B cell (primary cell): Measurements from ENCODE around the gene PXMP4. TPM values are rescaled to one million over a fixed set of nuclear protein-coding genes. Genes with fewer than 3 reads are reported as not detected.

ENCODE experiments used
- ATAC-seq: fragments of 200-7000 bp; cut with Tn5 transposase; one replicate; pipeline ENCODE4 v1.10.0; 2021; ENCODE audit warnings: low read depth, mild to moderate bottlenecking, moderate number of reproducible peaks, moderate library complexity
- CTCF ChIA-PET: fragments of 350-600 bp; sonication (Branson Sonifier 250); formaldehyde crosslinking; loops from one replicate; lab custom pipeline; 2021; ENCODE audit warnings: antibody characterized with exemption, inconsistent platforms; lab: Charles Lee
- POLR2A ChIA-PET: fragments of 350-600 bp; sonication (Branson Sonifier 250); formaldehyde crosslinking; loops from one replicate; lab custom pipeline; 2021; ENCODE audit warnings: antibody characterized with exemption; lab: Charles Lee
- DNase-seq: peaks from one replicate; pipeline ENCODE4 v3.0.0; 2013
- H2AFZ ChIP-seq: 2 replicates; pipeline ENCODE4 v1.6.1; 2012; ENCODE audit warnings: mild to moderate bottlenecking, low read depth, low read length; ENCODE audit not compliant: insufficient read depth, poor library complexity, severe bottlenecking
- H3K27ac ChIP-seq, 2 donors: 1 replicate in 1 of 2; 2 replicates in 1 of 2; pipeline ENCODE4 v1.5.1; 2012 to 2013; ENCODE audit warnings: low read length in 2 of 2, mild to moderate bottlenecking in 2 of 2, moderate library complexity in 1 of 2
- H3K27me3 ChIP-seq, 4 experiments: fragments of 200-600 bp in 1 of 4; sonication (generic) in 1 of 4; replicated peaks in 1 of 4; 1 replicate in 2 of 4; 2 replicates in 2 of 4; pipeline versions ENCODE4 v1.6.1 to v1.7.0; 2013 to 2016; ENCODE audit warnings: low read length in 3 of 4, mild to moderate bottlenecking in 2 of 4, mixed read lengths in 1 of 4, moderate library complexity in 1 of 4; ENCODE audit not compliant: insufficient read depth in 4 of 4, control insufficient read depth in 3 of 4; ENCODE audit errors: control extremely low read depth in 1 of 4
- H3K36me3 ChIP-seq, 2 experiments: replicated peaks in 1 of 2; 1 replicate in 1 of 2; 2 replicates in 1 of 2; pipeline versions ENCODE4 v1.6.1 to v1.7.1; 2013; ENCODE audit warnings: low read length in 1 of 2; ENCODE audit not compliant: insufficient read depth in 2 of 2, control insufficient read depth in 1 of 2; ENCODE audit errors: control extremely low read depth in 1 of 2, extremely low read depth in 1 of 2
- H3K4me1 ChIP-seq, 2 donors: fragments of 200-600 bp in 1 of 2; sonication (generic) in 1 of 2; 1 replicate in 1 of 2; 2 replicates in 1 of 2; pipeline versions ENCODE4 v1.5.1 to v1.6.1; 2013 to 2017; ENCODE audit warnings: low read length in 2 of 2; ENCODE audit not compliant: control insufficient read depth in 2 of 2, insufficient read depth in 2 of 2
- H3K4me2 ChIP-seq: replicated peaks from 2 replicates; pipeline ENCODE3; 2012; ENCODE audit warnings: mild to moderate bottlenecking, low read depth, low read length; ENCODE audit not compliant: poor library complexity, severe bottlenecking
- H3K4me3 ChIP-seq, 5 experiments: fragments of 200-600 bp in 1 of 5; sonication (generic) in 1 of 5; 1 replicate in 3 of 5; 2 replicates in 2 of 5; pipeline versions ENCODE4 v1.5.1 to v1.7.0; 2011 to 2016; ENCODE audit warnings: low read length in 4 of 5, mild to moderate bottlenecking in 4 of 5, low read depth in 2 of 5, control low read depth in 1 of 5, moderate library complexity in 1 of 5; ENCODE audit not compliant: insufficient read depth in 1 of 5; ENCODE audit errors: control extremely low read depth in 1 of 5, extremely low read depth in 1 of 5
- H3K79me2 ChIP-seq: fragments of 200-600 bp; sonication (generic); one replicate; pipeline ENCODE4 v1.6.0; 2016; ENCODE audit warnings: low read length; ENCODE audit not compliant: control insufficient read depth, insufficient read depth
- H3K9ac ChIP-seq: fragments of 200-600 bp; sonication (generic); 2 replicates; pipeline ENCODE4 v1.6.1; 2017; ENCODE audit warnings: mild to moderate bottlenecking, low read length, moderate library complexity
- H3K9me3 ChIP-seq, 3 donors: one replicate each; pipeline versions ENCODE4 v1.6.1 to v1.7.1; 2013; ENCODE audit warnings: low read length in 2 of 3; ENCODE audit not compliant: control insufficient read depth in 2 of 3, insufficient read depth in 1 of 3; ENCODE audit errors: control extremely low read depth in 1 of 3
- H4K20me1 ChIP-seq: 2 replicates; pipeline ENCODE4 v1.6.0; 2012; ENCODE audit warnings: mild to moderate bottlenecking, low read length; ENCODE audit not compliant: insufficient read depth, control insufficient read depth, poor library complexity, severe bottlenecking
- H3K27ac Mint-ChIP-seq: one replicate; pipeline ENCODE4 v1.8.0; 2021; ENCODE audit warnings: mixed read lengths
- H3K27me3 Mint-ChIP-seq: one replicate; pipeline ENCODE4 v1.8.0; 2021; ENCODE audit warnings: mixed read lengths
- H3K4me1 Mint-ChIP-seq: one replicate; pipeline ENCODE4 v1.8.0; 2021; ENCODE audit warnings: mixed read lengths
- H3K4me3 Mint-ChIP-seq: one replicate; pipeline ENCODE4 v1.8.0; 2021; ENCODE audit warnings: mixed read lengths
- H3K9me3 Mint-ChIP-seq: one replicate; pipeline ENCODE4 v1.8.0; 2022; ENCODE audit warnings: mixed read lengths; ENCODE audit not compliant: insufficient read depth
- EZH2 ChIP-seq: IDR thresholded peaks from 2 replicates; pipeline ENCODE4 v1.6.1; 2012; ENCODE audit warnings: borderline replicate concordance, low read depth, mild to moderate bottlenecking, moderate library complexity, low read length; ENCODE audit not compliant: insufficient read depth, poor library complexity, severe bottlenecking
- WGBS: methylation state at CpG from one replicate; pipeline ENCODE4 v1.1.5; 2013; ENCODE audit warnings: missing lambda C conversion rate; ENCODE audit not compliant: insufficient coverage; 5-methylcytosine and 5-hydroxymethylcytosine counted together
- intact Hi-C: fragments of 100-400 bp; cut with micrococcal nuclease; formaldehyde crosslinking; loops from one replicate; pipeline ENCODE4 v1.10.0; 2022
- polyA plus RNA-seq: library from polyadenylated mRNA; depleted of rRNA; stranded (reverse); fragments of >200 nt; gene quantifications from 2 replicates; pipeline ENCODE4 v1.2.3, GENCODE V29; 2012
- total RNA-seq, 2 donors: library from RNA; stranded (reverse); fragments of 120-200 nt in 1 of 2; gene quantifications; 1 replicate in 1 of 2; 2 replicates in 1 of 2; pipeline versions ENCODE4 v1.2.3 to v1.2.4, GENCODE V29; 2013 to 2022
- TF ChIP-seq, protein P1 (sequence below): fragments of 200-600 bp; IDR thresholded peaks from one replicate; pipeline ENCODE4 v1.8.0; 2022; ENCODE audit warnings: antibody characterized with exemption, mild to moderate bottlenecking

Gene PXMP4
- total and polyA plus RNA-seq, 2 donors (not counting 1 experiment from before 2014, with no cell fraction given) = 5.0 to 6.6 TPM

DNA sequence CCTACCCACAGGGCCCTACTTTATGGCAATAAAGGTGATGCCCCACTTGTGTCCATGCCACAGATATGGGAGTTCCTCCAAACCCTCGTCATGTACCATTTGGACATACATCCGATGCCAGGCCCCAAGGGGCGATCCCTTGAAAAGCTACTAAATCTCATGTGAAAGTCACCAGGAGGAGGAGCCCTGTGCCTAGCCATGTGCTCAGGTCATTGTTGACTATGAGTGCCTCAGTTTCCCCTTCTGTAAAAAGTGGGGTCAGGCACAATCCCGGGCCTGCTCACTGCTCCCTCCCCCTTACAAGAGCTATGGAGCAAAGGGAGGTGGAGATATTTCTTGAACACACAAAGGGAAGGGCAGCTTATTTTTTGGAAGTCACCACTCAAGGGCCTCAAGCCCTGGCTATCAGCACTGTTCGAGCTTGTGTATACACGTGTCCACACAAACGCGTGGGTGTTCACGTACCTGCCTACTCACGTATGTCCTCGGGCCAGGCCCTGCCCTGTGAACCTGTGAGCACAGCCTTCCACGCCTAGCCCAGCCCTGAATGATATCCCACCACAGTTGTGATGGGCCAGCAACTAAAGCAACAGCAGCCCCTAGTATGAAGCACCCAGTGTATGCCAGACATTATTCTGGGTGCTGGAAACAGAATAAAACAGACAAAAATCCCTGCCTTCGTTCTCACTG is 51.5 kb downstream of the PXMP4 start:
- Histone ChIP-seq H3K36me3 (no peaks in the 10 kb centered on the region), H3K27me3 (no peaks in the 10 kb centered on the region), H3K4me2 (peak overlapping the region; percentile 98), H4K20me1 (no peaks in the 10 kb centered on the region), H3K9me3 (no peaks in the 10 kb centered on the region), H3K27ac (no peak overlapping the region), H3K4me3 (no peak overlapping the region), H3K9ac (no peak overlapping the region), H2AFZ (no peak overlapping the region), H3K79me2 (no peaks in the 10 kb centered on the region), H3K4me1 (peaks cover 18 to 42% of the 10 kb centered on the region in 2 donors)
- H3K4me1 Mint-ChIP-seq = peaks cover 37% of the 10 kb centered on the region
- TF ChIP-seq EZH2 = no peak
- TF ChIP-seq, protein P1, sequence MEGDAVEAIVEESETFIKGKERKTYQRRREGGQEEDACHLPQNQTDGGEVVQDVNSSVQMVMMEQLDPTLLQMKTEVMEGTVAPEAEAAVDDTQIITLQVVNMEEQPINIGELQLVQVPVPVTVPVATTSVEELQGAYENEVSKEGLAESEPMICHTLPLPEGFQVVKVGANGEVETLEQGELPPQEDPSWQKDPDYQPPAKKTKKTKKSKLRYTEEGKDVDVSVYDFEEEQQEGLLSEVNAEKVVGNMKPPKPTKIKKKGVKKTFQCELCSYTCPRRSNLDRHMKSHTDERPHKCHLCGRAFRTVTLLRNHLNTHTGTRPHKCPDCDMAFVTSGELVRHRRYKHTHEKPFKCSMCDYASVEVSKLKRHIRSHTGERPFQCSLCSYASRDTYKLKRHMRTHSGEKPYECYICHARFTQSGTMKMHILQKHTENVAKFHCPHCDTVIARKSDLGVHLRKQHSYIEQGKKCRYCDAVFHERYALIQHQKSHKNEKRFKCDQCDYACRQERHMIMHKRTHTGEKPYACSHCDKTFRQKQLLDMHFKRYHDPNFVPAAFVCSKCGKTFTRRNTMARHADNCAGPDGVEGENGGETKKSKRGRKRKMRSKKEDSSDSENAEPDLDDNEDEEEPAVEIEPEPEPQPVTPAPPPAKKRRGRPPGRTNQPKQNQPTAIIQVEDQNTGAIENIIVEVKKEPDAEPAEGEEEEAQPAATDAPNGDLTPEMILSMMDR = no peak
- peak overlapping the region; percentile 26 for H3K27ac Mint-ChIP-seq
- no peaks in the 10 kb centered on the region for H3K9me3 Mint-ChIP-seq
- CTCF ChIA-PET = interaction anchor here (0.6 to 6.1 kb wide), 41 partner anchors 9 to 401 kb away, joined by 3 to 61 read pairs (median 5); partner anchors contain the start of genes CBFA2T2, CDK5RAP1, PXMP4 and SNTA1
- H3K27me3 Mint-ChIP-seq = no peaks in the 10 kb centered on the region
- peak overlapping the region; percentile 45 for H3K4me3 Mint-ChIP-seq
- intact Hi-C loops = loop anchor here (1.0 to 5.0 kb wide), 6 partner anchors 64 to 399 kb away; partner anchors contain the start of gene RALY
- POLR2A ChIA-PET = interaction anchor here (1.0 to 2.3 kb wide), 4 partner anchors 11 to 225 kb away, joined by 3 to 8 read pairs (median 6); partner anchors contain the start of genes CBFA2T2 and SNTA1
- ATAC-seq (no peak), DNase-seq (no peak)
- WGBS = 94% methylated on average over 12 of the region's 13 CpGs
